LNCAP (cell line): ENCODE results near the gene AKT3.

Source experiments
- TF ChIP-seq, protein P1 (sequence below): fragments of 450-650 bp; IDR thresholded peaks from 2 replicates; pipeline ENCODE4 v1.5.1; 2017; ENCODE audit warnings: mild to moderate bottlenecking

The AKT3 gene

DNA sequence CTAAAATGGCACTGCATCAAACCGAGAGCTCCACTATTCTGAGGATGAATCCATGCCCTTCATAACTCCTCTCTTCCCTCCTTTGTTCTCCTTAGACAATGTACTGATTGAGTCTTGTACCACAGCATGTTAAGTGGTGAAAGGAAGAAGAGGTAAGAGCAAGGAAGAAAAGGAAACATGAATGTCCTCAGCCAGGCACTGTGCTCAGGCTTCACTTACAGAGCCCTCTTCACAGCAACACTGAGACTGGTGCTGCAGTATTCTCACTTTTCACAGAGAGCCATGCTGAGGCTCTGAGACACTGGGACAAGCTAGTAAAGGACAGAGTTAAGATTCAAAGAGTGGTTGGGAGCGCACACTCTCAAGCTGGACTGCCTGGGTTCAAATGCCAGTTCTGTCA lies 143.5 kb downstream of the AKT3 start:
- TF ChIP-seq, protein P1, sequence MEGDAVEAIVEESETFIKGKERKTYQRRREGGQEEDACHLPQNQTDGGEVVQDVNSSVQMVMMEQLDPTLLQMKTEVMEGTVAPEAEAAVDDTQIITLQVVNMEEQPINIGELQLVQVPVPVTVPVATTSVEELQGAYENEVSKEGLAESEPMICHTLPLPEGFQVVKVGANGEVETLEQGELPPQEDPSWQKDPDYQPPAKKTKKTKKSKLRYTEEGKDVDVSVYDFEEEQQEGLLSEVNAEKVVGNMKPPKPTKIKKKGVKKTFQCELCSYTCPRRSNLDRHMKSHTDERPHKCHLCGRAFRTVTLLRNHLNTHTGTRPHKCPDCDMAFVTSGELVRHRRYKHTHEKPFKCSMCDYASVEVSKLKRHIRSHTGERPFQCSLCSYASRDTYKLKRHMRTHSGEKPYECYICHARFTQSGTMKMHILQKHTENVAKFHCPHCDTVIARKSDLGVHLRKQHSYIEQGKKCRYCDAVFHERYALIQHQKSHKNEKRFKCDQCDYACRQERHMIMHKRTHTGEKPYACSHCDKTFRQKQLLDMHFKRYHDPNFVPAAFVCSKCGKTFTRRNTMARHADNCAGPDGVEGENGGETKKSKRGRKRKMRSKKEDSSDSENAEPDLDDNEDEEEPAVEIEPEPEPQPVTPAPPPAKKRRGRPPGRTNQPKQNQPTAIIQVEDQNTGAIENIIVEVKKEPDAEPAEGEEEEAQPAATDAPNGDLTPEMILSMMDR = no peak

DNA sequence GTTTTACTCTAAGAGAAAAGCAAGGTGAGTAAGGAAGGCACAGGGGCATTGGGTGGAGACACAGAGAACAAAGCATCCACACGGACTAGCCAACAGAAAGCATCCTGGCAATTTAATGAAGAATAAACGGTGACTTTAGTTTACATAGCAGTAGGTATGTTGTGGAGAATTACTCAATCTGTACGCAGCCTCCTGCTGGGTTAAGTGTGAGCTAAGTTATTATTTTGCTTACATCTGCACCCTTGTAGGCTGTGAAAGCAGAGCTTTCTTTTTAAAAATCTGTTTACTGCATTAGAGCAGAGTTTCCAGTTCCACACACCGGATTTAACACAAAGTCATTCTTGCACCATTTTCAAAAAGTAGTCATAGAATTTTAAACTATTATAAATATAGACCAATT lies 144.5 kb downstream of the AKT3 start:
- TF ChIP-seq, protein P1 = no peak

DNA sequence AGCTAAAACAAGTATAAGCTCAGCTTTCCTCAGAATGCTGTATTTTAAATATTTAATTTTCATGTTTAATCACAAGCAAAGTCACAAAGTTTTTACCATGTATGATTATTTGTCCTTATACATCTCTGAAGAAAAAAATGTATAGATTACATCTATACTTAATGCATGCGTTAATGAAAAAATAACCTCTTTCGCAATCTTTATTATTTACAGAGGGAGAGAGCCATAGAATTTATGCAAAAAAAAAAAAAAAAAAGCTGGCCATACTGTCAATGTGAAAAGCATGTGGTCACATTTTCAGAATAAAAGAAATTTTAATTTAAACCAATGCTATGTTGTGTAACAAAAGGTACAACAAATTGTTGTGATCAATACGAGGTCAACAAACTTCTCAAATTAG lies 148.2 kb downstream of the AKT3 start:
- TF ChIP-seq, protein P1 = no peak

DNA sequence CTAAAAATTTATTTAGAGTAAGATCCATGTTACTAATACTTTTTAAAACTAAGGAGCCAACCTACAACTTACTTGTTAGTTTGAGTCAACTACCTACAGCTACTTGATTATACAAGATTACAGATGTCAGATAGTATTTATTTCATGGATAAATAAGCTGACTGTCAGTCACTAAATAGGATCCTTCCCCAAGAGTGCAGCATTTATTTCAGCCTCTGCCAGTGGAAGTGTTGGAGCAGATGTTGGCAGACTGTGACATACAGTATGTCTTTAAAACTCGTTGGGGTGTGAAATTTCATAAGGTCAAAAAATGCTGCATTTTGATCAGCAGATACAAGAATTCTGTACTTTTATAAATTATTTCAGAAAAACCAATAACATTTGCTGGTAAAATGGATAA lies 156.2 kb downstream of the AKT3 start:
- TF ChIP-seq, protein P1 = no peak

DNA sequence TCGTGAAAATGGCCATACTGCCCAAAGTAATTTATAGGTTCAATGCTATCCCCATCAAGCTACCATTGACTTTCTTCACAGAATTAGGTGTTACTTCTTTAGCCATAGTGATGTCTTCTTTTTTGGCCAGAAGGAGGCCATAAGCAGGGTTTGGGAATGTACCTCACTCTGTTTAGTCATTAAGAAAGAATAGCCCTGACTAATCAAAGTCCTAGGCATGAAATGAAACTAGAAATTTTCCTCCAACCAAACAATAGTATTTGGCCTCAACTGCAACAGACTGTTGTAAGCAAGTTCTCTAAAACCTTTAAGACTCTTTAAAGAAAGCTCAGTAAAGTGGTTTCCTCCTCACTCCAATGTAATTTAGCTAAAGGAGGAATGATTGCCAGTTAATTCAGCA lies 163.9 kb downstream of the AKT3 start:
- TF ChIP-seq, protein P1 = no peak

DNA sequence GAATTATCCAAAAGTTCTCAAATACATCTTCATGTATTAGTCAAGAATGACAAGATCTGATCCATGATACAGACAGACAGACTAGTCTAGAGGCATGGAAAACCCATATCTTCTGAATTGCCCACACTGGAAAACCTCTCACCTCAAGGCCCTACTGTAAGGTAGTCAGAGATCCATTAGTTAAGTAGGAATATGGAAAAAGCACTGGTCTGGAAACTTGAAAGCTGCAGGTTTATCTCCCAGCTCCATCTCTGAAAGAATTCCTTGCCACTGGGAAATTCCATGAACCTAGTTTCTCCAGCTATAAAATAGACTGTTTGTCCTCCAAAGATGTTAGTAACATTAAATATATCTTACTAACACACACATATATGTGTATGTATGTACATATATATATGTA lies 169.2 kb downstream of the AKT3 start:
- TF ChIP-seq, protein P1 = no peak

DNA sequence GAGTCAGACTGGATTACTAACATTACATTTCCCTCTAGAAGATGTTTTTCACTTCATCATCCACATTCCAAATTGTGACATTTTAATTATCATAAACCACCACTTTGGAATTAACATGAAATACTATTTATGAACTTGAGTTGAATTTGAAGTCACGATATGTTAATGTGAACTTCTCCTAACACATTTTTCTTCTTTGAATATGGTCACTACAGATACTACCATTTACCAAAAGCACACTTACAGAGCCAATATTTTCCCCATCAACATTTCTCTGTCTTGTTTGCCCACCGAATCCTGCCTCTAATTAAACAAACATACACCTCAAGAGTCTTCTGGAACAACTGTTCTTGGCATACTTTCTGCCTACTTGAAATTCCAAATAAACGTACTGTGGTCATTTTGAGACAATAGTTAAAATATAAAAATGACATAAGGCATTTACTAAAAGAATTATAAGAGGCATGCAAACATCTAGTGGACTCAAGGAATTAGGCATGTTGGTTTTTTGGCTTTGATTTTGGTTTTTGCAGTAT lies 177.4 kb downstream of the AKT3 start:
- TF ChIP-seq, protein P1 = no peak

DNA sequence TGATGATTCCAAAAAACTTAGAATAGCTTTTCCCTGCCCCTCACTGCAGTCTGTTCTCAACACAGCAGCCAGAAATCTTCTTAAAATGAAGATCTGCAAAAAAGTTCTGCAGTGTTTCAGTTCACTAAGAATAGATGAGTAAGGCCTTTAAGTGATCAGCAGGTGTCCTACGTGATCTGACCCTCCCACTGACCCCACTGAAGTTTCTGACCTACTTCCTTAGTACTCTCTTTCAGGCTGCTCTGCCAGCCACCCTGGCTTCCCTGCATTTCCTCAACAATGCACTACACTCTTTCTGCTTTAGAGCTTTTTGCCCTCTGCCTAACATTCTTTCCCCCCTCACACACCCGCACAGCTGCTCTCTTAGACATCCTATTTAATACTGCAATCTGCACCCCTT lies 182.5 kb downstream of the AKT3 start:
- TF ChIP-seq, protein P1 = no peak
